Measurements from ENCODE around the gene LCE1D.

Gene LCE1D

DNA sequence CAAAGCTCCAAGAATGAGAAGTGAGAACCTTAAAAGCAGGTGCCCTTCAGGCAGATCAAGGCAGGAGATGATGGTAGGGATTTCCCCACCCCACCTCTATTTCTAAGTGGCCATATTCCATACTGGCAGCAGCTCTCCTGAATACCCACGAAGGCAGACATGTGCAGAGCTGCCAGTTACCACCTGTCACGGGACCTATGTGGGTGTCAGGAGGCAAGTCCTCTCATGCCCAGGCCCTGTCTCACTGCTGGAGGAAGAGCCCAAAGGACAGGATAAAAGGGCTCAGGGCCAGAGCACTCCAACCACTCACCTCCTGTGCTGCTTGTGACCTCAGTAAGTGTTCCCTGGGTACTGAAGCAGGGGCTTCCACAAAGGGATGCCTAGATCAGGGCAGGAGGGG, 14.5 kb downstream of the LCE1D start:
- in situ Hi-C loops (cut with HindIII; ENCODE audit: low sequenced_read_pairs), result no loop called here

DNA sequence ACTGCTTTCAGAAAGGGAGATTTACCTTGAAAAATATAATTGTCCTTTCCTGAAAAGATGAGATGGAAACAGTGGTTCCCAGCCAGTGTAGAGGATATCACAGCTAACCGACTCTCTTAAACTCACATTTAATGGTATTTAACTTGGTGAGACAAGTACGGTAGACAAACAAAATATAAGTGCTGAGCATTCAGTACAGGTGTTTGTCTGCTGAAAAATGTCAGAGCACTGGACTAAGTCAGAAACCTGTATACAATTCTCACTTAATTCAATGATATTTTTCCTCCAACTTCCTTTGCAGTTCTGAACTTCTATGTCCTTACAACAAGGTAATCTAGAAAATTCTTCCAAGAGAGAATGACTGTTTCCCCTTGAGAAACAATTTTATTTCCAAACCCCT, 15.2 kb downstream of the LCE1D start, which contains the start of gene LCE1B:
LCE1B (plus strand) TSS at position 301 of the 400 bp plus-strand sequence. CDS start 476 bp downstream, outside the sequence.
- in situ Hi-C loops (cut with HindIII; ENCODE audit: low sequenced_read_pairs), result no loop called here

DNA sequence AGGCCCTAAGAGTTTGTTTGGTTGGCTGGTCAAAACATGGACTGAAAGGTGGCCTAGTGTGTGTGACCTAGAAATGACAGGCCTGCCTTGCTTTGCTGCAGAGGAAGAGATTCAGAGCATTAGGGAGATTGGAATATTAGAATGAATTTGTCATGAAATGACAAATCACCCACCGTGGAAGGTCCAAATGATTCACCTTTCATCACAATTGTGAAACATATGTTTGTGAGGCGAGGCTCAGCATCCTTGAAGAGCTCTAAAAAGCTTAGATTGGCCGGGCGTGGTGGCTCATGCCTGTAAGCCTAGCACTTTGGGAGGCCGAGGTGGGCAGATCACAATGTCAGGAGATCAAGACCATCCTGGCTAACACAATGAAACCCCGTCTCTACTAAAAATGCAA, 20.8 kb downstream of the LCE1D start:
- in situ Hi-C loops (cut with HindIII; ENCODE audit: low sequenced_read_pairs), result no loop called here

DNA sequence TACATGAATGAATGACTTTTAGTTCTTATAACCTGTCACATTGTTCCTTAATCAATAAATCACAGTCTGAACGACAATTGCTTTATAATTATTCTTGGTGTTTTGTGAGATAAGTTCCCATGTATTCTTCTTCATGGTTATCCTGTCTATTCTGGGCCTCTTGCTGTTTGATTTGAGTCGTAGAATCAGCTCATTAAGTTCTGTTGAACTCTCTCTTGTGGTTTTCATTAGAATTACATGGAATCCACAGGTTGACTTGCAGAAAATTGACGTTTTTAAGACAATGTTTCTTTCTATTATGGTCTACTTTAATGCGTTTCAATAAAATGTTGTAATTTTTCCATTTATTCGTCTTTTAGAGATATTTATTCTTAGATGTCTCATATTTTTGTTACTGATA, 26.8 kb downstream of the LCE1D start:
- in situ Hi-C loops (cut with HindIII; ENCODE audit: low sequenced_read_pairs), result no loop called here

DNA sequence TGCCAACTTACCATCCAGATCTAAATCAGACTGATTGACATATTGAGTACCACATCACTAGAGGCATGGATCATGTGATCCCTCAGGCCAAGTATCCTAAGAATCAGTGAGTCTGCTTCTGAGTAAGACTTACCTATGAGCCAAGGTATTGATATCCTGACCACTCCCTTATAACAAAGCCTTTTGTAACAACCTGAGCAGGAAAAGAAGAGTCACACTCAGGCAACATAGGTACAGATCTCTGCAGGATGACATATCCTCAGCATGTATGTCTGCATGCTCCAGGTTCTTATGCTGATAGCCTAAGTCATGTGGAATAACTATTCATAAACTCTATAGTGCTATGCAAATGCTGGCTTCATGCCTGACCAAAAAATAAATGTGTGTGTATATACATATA, 28.4 kb downstream of the LCE1D start:
- in situ Hi-C loops (cut with HindIII; ENCODE audit: low sequenced_read_pairs), result no loop called here

DNA sequence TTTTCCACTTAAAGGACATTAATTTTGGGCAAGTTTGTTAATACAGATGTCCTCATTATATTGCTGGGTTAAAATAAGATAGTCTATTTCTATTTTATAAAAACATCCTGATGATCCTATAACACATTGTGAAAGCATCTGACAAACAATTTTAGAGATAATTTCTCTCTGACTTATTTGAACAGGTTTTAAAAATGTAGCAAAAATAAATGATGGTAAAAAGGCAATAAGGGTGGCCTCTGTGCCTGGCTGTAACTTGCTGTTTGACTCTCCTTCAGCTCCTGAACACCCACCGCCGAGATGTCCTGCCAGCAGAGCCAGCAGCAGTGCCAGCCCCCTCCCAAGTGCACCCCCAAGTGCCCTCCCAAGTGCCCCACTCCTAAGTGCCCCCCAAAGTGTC, 30.7 kb downstream of the LCE1D start, which contains the start of gene LCE1A:
LCE1A (plus strand) TSS at position 301 of the 400 bp plus-strand sequence; CDS start at position 301, 0 bp downstream.
- in situ Hi-C loops (cut with HindIII; ENCODE audit: low sequenced_read_pairs), result no loop called here

DNA sequence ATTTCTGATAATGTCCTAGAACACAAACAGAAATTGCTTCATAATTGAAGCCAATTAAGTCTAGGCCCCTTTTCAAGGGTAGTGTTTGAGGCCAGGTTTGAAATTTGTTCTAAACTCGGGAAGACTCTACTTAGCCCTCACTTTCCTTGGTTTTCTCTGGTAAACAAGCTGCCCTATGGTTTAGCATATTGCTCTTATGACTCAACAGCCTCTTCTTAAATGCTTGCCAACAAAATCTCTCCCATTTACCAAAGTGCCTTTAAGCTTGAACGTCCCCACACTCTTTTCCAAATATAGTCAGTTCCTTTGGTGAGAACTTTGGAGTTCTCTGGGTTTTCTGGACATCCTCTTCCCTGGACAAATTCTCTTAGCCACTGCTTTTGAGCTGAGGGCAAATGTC, 40.3 kb downstream of the LCE1D start:
- in situ Hi-C loops (cut with HindIII; ENCODE audit: low sequenced_read_pairs), result no loop called here

DNA sequence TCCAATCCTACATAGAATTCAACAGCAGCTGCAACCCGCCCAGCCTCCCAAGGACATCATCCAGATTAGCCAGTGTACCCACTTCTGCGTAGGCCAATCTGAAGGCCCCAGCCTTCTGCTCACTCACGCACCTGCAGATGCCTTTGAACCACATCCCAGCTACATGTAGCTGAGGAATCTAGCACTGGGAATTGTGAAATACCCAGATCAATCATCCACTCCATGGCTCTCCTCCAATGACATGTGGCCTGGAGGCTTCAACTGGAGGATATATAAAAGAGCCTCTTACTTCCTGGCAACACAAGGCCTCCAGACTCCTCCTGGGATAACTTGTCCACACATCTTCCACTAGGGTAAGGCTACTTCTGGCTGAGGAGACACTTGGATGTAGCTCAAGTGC, 46.0 kb downstream of the LCE1D start, which contains the start of gene LCE6A:
LCE6A (plus strand) TSS at position 301 of the 400 bp plus-strand sequence. CDS start 665 bp downstream, outside the sequence.
- in situ Hi-C loops (cut with HindIII; ENCODE audit: low sequenced_read_pairs), result no loop called here

All from endothelial cell of hepatic sinusoid (primary cell).